NCI-H82 (cell line): ENCODE results near the gene ARHGEF10L.

ENCODE experiments used
- DNase-seq: peaks from one replicate; lab custom pipeline; 2025; lab: John Stamatoyannopoulos, UW

Gene ARHGEF10L

GRCh38 chr1:17676387-17677060 lies 137.0 kb downstream of the ARHGEF10L start:
- DNase-seq: no peak

- DNase-seq: no peak
Observed at GRCh38 chr1:17678011-17678410, 138.5 kb downstream of the ARHGEF10L start.

GRCh38 chr1:17679856-17680255 lies 140.4 kb downstream of the ARHGEF10L start:
- no peak for DNase-seq

- DNase-seq: no peak
Observed at GRCh38 chr1:17680308-17680707, 140.8 kb downstream of the ARHGEF10L start.

DNA sequence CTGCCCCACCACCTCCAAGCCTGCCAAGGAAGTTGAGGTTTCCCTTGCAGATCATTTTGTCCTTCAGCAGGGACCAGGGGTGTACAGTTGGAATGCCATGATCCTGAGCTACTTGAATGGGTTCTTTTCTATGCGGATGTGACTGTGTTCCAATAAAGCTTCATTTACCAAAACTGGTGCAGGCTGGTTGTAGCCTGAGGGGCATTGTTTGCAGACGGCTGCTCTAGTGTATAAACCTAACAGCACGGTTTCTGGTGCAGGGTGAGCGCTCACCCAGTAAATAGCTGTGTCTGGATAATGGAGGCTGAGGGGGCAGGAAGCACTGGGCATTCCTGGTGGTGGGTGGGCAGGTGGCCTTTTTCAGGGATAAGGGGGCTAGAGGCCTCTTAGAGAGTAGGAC lies 142.9 kb downstream of the ARHGEF10L start:
- DNase-seq: no peak

- no peak for DNase-seq
Observed at GRCh38 chr1:17683598-17683997, 144.1 kb downstream of the ARHGEF10L start.

GRCh38 chr1:17684810-17685209 lies 145.3 kb downstream of the ARHGEF10L start:
- no peak for DNase-seq

DNA sequence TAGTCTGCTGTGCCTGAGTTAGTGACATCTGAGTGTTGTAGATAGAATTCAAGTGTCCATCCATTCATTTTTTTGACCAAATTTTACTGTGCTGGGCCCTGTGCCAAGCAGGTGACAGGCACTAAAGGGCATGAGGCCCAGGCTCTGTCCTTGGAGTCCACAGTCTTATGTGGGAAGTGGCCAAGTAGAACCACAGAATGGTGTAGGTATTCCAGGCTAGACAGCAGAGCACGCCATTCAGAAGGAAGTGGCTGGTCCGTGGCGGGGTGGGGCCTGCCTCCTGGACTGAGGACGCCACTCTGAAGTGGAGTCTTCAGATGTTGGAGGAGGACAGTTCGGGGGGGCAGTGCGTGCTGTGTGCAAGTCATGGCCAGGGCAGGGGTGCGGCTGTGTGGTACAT lies 146.8 kb downstream of the ARHGEF10L start:
- no peak for DNase-seq

DNA sequence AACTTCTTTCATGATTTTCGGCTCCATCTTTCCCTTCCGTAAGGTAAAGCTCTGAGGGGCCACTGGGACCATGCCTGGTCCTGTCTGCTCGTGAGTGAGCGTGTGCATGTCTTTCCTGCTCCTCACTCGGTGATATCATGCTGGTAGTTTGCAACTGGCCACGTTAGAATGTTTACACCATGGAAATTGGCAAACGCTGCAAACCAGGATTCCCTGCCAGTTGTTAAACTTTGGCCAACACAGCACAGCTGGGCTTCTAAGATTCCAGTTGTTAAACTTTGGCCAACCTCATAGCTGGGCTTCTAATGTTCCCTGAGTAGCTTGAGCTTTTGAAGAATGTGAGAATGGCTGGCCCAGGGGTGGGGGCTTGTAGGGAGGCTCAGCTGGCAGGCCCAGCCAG lies 147.6 kb downstream of the ARHGEF10L start:
- DNase-seq: no peak

DNA sequence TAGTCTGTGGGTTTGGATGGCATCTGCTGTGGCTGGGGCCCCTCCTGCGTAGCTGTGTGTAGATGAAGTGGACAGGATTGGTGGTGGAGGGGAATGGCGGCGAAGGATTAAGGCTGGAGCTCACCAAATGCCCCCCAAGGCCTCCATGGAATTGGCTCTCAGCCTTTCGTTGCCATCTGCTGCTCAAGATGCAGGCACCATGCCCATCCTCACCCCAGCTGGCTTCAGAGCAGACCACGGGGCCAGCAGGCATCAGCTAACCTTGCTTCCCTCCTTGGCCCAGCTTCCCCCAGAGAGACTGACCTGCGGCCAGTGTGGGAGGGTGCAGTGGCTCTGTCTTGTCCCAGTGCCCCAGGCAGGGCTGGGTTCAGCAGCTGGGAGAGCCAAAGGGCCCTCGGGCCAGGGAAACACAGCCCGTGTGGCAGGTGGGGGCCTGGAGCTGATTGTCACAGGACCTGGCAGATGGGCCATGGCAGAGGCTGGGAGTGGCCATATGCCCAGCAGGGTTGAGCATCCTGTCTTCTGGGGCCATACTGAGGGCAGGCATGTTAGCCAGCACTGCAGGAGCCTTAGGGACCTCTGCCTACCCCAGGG lies 148.8 kb downstream of the ARHGEF10L start:
- DNase-seq: peak; percentile 55

DNA sequence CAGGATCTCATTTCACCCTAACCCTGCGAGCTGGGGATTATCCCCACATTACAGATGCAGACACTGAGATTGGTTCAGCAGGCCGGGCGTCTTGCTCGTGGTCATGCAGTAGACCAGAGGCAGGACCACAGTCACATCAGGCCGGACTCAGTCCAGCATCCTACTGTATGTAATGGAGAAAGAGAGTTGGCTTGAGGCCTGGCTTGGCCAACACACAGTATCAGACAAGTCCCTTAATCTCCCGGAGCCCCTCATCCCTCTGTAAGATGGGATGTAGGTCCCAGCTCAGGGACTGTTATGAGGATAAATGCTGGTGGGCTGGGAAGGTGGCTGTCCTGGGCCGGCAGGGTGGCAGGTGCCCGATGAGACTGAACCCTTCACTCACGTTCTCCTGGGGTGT lies 149.5 kb downstream of the ARHGEF10L start:
- peak; percentile 63 for DNase-seq

DNA sequence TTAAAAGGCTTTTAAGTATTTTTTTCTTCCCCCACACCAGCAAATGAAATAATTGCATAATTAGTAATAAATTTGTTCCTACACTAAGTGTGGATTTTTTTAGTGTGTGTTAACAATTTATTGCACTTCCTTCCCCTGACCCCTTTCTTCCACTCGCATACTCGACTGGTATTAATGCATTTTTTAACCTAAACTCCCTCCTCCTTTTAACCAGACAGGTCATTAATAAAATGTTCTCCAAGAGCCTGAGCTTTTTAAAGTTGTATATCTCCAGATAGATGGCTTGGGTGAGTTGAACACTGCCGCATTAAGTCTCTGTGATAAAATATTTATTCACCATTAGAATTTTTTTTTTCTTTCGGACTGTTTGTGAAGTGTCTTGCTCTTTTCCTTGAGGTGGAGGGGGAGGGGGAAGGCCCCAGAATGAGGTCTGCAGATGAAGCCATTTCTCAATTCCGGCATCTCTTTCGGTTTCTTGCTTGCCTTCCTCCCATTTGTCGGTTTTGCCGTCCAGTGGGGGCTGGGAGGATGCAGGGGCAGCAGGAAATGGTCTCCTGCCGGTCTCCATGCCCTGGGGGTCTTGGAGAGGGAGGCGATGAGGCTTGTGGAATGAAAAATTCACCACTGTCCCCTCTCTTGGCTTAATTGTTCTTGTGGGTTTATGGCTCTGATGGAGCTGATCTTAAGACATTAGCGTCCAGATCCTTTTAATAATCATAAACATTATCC lies 151.6 kb downstream of the ARHGEF10L start:
- no peak for DNase-seq

DNA sequence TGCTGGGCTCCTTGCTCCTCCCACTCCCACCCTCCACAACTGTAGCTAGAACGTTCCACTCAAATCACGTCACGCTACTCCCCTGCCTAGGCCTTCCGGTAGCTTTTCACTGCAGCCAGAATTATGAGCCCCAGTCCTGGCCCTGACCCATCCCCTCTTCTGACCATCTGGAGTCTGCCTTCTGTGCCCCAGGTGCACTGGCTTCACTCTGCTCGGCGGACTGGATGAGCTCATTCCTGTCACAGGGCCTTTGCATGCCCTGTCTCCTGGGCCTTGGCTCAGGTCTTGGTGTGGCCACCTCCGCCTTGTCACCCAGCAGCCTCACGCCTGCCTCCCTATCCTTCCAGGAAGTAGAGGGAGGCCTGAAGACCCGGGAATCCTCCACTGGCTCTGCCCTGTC lies 153.1 kb downstream of the ARHGEF10L start:
- DNase-seq: no peak

DNA sequence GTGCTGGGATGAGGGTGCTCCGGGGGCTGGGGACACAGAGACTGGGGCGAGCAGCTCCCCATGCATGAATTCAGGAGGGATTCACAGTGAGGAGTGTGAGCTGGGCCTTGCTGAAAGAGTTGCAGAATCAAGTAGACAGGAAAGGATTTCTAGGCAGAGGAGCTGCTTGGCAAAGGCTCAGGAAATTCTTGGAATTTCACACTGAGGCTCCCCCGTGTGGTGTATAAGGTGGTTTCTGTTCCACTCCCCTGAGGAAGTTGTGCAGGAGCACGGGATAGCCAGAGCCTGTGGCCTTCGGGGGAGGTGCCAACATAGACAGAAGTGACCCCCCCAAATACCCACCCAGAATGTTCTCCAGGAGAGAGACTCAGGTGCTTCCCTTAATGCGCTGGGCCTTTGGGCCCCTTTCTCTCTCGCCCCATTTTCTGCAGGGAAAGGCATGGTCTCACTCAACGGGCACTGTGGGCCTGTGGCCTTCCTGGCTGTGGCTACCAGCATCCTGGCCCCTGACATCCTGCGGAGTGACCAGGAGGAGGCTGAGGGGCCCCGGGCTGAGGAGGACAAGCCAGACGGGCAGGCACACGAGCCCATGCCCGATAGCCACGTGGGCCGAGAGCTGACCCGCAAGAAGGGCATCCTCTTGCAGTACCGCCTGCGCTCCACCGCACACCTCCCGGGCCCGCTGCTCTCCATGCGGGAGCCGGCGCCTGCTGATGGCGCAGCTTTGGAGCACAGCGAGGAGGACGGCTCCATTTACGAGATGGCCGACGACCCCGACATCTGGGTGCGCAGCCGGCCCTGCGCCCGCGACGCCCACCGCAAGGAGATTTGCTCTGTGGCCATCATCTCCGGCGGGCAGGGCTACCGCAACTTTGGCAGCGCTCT lies 157.2 kb downstream of the ARHGEF10L start:
- DNase-seq: peak; percentile 58

DNA sequence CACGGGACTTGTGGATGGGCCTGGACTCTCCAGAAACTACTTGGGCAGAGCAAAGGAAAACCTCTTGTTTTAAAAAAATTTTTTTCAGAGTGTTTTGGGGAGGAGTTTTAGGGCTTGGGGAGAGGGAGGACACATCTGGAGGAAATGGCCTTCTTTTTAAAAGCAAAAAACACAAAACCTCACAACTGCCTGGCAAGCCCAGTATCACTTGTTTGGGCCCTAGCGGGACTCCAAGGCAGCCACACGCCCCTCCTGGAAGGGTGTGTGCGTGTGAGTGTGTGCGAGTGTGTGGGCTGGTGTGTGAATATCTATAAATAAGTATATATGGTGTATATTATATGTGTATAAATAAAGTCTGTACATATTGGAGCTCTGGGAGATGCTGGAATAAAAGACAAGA lies 158.0 kb downstream of the ARHGEF10L start:
- DNase-seq: no peak

GRCh38 chr1:17699581-17699980 lies 160.1 kb downstream of the ARHGEF10L start:
- DNase-seq: no peak

- DNase-seq: no peak
Observed at GRCh38 chr1:17700945-17701810, 161.7 kb downstream of the ARHGEF10L start.

DNA sequence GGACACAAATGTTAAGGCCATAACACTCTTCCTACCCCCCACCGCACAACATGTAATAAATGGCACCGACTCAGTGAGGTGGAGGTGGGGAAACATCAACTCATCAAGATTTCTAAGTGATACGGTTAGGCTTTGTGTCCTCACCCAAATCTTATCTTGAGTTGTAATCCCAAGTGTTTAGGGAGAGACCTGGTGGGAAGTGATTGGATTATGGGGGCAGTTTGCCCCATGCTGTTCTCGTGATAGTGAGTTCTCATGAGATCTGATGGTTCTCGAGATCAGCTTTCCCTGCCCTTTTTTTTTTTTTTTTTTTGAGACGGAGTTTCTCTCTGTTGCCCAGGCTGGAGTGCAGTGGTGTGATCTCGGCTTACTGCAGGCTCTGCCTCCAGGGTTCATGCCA lies 164.7 kb downstream of the ARHGEF10L start:
- peak; percentile 28 for DNase-seq

DNA sequence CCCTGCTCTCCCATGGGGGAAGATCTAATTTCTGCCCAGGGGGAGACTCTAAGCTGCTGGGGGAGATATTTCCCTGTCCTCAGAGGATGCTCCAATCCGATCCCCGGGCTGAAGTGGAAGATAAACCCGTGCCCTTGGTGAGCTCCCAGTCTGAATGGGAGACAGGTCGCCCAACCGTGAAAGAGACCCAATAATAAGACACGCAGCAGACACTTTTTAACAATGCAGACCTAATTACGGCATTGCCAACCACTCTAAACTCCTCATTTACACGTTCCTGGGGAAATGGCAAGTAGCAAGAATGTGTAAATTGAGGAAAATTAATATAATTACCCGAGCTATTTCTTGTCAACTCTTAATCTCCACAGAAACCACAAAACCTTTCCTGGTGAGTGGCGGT lies 166.9 kb downstream of the ARHGEF10L start:
- no peak for DNase-seq

- DNase-seq: no peak
Observed at GRCh38 chr1:17709981-17710380, 170.5 kb downstream of the ARHGEF10L start.

GRCh38 chr1:17710889-17711576 lies 171.5 kb downstream of the ARHGEF10L start:
- no peak for DNase-seq
